ENCODE data around the gene ACRV1.

GRCh38 chr11:125720781-125721180 is 40.1 kb upstream of the ACRV1 start:
- no peak for TF ChIP-seq POLR2A (IDR thresholded peaks at IDR 0.05)
- TF ChIP-seq, protein P1, sequence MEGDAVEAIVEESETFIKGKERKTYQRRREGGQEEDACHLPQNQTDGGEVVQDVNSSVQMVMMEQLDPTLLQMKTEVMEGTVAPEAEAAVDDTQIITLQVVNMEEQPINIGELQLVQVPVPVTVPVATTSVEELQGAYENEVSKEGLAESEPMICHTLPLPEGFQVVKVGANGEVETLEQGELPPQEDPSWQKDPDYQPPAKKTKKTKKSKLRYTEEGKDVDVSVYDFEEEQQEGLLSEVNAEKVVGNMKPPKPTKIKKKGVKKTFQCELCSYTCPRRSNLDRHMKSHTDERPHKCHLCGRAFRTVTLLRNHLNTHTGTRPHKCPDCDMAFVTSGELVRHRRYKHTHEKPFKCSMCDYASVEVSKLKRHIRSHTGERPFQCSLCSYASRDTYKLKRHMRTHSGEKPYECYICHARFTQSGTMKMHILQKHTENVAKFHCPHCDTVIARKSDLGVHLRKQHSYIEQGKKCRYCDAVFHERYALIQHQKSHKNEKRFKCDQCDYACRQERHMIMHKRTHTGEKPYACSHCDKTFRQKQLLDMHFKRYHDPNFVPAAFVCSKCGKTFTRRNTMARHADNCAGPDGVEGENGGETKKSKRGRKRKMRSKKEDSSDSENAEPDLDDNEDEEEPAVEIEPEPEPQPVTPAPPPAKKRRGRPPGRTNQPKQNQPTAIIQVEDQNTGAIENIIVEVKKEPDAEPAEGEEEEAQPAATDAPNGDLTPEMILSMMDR (IDR thresholded peaks at IDR 0.05), result no peak
